ENCODE data around the gene XRCC1. TPM values are rescaled to one million over a fixed set of nuclear protein-coding genes. Genes with fewer than 3 reads are reported as not detected.

XRCC1 gene
- total and polyA plus RNA-seq, 2 donors from 2014 or later = 19.3 to 24.5 TPM

DNA sequence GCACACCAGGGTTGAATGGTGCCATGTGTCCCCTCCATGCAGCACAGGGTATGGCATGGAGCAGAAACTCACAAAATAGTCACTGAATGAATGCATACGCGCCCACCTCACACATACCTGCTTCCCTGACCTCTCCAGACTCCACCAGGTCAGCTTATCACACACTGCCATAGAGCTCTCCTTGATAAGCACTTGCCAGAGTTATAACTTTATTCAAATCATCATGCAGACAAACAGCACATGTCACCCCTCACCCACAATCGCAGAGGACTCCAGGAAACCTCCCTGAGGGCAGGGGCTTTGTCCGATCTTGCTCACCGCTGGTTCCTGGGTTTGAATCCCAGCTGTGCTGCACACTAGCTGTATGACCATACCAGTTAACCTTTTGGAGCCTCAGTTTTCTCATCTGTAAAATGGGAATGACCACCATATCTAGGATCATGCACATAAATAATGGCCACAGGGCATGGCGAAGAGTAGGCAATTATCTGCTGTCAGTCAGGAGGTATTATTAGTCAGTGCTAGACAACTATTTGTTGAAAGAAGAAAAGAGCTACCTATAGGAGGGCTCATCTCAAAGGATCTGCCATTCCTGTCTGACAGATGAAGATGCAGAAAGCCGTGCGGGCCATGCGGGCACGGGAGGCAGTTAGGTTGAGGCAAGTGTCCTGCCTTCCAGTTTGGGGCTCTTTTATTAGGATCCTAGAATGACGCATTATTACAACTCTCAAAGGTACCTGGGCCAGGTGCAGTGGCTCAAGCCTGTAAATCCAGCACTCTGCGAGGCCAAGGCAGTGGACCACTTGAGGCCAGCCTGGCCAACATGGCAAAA lies 14.0 kb downstream of the XRCC1 start:
- DNase-seq (peak in 1 of 5 donors; percentile 19), FAIRE-seq (no peak)
- Histone ChIP-seq H3K4me1 (ENCODE audit: control insufficient read depth in 2 of 3, insufficient read depth in 2 of 3, low read depth in 1 of 3, low read length in 3 of 3) (peaks cover 0 to 4% (median 4%) of the 10 kb centered on the region in 3 donors), H3K9me3 (ENCODE audit: control insufficient read depth in 2 of 3, insufficient read depth in 1 of 3, low read length in 3 of 3) (no peaks in the 10 kb centered on the region), H3K27me3 (ENCODE audit: control insufficient read depth, insufficient read depth, low read length) (no peaks in the 10 kb centered on the region), H3K36me3 (ENCODE audit: control insufficient read depth in 2 of 3, insufficient read depth in 3 of 3, low read length in 3 of 3) (peaks cover 6 to 17% (median 7%) of the 10 kb centered on the region in 3 donors), H3K9ac (ENCODE audit: low read length in 3 of 3) (no peak overlapping the region), H3K27ac (ENCODE audit: low read depth in 2 of 2, low read length in 2 of 2) (no peak overlapping the region), H3K4me3 (ENCODE audit: low read length in 3 of 3) (no peak overlapping the region)
- intact Hi-C loops (cut with DNase I) = no loop called here
- TF ChIP-seq, protein P1, sequence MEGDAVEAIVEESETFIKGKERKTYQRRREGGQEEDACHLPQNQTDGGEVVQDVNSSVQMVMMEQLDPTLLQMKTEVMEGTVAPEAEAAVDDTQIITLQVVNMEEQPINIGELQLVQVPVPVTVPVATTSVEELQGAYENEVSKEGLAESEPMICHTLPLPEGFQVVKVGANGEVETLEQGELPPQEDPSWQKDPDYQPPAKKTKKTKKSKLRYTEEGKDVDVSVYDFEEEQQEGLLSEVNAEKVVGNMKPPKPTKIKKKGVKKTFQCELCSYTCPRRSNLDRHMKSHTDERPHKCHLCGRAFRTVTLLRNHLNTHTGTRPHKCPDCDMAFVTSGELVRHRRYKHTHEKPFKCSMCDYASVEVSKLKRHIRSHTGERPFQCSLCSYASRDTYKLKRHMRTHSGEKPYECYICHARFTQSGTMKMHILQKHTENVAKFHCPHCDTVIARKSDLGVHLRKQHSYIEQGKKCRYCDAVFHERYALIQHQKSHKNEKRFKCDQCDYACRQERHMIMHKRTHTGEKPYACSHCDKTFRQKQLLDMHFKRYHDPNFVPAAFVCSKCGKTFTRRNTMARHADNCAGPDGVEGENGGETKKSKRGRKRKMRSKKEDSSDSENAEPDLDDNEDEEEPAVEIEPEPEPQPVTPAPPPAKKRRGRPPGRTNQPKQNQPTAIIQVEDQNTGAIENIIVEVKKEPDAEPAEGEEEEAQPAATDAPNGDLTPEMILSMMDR (IDR thresholded peaks at IDR 0.05; ENCODE audit: borderline replicate concordance, extremely low read depth, insufficient read depth) = no peak

DNA sequence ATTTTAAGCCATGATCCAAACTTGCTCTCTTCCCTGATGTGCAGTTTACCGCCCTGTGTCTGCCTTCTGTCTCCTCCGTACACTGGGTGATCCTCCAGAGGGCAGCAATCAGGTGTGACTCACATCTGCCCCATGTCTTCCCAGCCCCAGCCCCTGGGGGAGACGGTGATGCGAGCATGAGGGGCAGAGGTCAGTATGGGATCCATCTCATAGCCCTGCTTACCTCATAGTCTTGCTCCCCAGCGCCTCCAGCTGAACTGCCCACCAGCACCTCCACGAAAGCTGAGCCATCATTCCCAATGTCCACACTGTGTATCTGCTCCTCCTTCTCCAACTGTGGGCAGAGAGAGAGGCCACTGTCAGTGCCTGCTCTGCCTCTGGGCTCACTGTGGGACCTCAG lies 14.6 kb downstream of the XRCC1 start:
- no peaks in the 10 kb centered on the region for H3K9me3 ChIP-seq (ENCODE audit: control insufficient read depth in 2 of 3, insufficient read depth in 1 of 3, low read length in 3 of 3)
- intact Hi-C loops (cut with DNase I) = no loop called here
- no peak overlapping the region for H3K4me3 ChIP-seq (ENCODE audit: low read length in 3 of 3)
- H3K27ac ChIP-seq (ENCODE audit: low read depth in 2 of 2, low read length in 2 of 2) = no peak overlapping the region
- peaks cover 6 to 17% (median 7%) of the 10 kb centered on the region in 3 donors for H3K36me3 ChIP-seq (ENCODE audit: control insufficient read depth in 2 of 3, insufficient read depth in 3 of 3, low read length in 3 of 3)
- FAIRE-seq (no peak), DNase-seq (peak in 1 of 5 donors; percentile 49)
- H3K9ac ChIP-seq (ENCODE audit: low read length in 3 of 3) = no peak overlapping the region
- H3K27me3 ChIP-seq (ENCODE audit: control insufficient read depth, insufficient read depth, low read length) = no peaks in the 10 kb centered on the region
- TF ChIP-seq, protein P1 (IDR thresholded peaks at IDR 0.05; ENCODE audit: borderline replicate concordance, extremely low read depth, insufficient read depth) = no peak
- peaks cover 0 to 4% (median 4%) of the 10 kb centered on the region in 3 donors for H3K4me1 ChIP-seq (ENCODE audit: control insufficient read depth in 2 of 3, insufficient read depth in 2 of 3, low read depth in 1 of 3, low read length in 3 of 3)

DNA sequence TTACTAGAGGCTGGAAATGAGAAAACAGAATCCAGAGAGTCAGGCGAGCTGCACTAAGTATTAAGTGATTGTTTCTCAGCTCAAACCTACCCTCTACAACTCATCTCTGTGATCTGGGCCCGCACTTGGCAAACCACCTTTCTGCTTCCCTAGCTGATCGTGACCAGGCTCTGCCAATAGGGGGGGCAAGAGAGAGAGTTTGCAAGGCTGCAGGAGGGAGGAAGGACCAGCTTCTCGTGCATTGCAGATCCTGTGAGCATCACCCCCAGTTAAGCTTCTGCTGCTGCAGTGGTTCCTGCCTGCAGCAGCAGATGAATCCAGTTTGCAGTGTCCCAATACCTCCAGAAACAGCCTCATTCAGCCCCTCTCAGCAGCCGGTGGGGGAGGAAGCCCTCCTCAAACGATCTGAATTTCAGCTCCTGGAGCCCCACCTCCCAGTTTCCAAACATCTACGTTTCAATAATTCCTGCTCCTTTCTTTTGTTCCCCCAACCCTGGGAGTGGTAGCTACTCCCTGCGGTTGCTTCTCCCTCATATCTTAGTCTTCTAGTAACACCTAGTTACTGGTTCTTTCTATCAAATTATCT lies 20.0 kb downstream of the XRCC1 start:
- TF ChIP-seq, protein P1 (IDR thresholded peaks at IDR 0.05; ENCODE audit: borderline replicate concordance, extremely low read depth, insufficient read depth) = peak; percentile 69
- Histone ChIP-seq H3K9ac (ENCODE audit: low read length in 3 of 3) (no peak overlapping the region), H3K27ac (ENCODE audit: low read depth in 2 of 2, low read length in 2 of 2) (no peak overlapping the region), H3K9me3 (ENCODE audit: control insufficient read depth in 2 of 3, insufficient read depth in 1 of 3, low read length in 3 of 3) (no peaks in the 10 kb centered on the region), H3K36me3 (ENCODE audit: control insufficient read depth in 2 of 3, insufficient read depth in 3 of 3, low read length in 3 of 3) (peaks cover 5 to 29% (median 11%) of the 10 kb centered on the region in 3 donors), H3K27me3 (ENCODE audit: control insufficient read depth, insufficient read depth, low read length) (no peaks in the 10 kb centered on the region), H3K4me3 (ENCODE audit: low read length in 3 of 3) (no peak overlapping the region), H3K4me1 (ENCODE audit: control insufficient read depth in 2 of 3, insufficient read depth in 2 of 3, low read depth in 1 of 3, low read length in 3 of 3) (no peaks in the 10 kb centered on the region)
- intact Hi-C loops (cut with DNase I) = no loop called here
- FAIRE-seq (no peak), DNase-seq (peak; percentile 69 to 87 (median 72))

Data from kidney (tissue), 14 donors.